Measurements from ENCODE around the gene PPP4R4. TPM values are rescaled to one million over a fixed set of nuclear protein-coding genes. Genes with fewer than 3 reads are reported as not detected.

PPP4R4 gene
- total and polyA plus RNA-seq, 2 experiments from 2014 or later = 3.0 to 11.1 TPM

- DNase-seq (ENCODE audit: low spot score) (no peak), ATAC-seq (no peak)
- H3F3A ChIP-seq (replicated peaks; ENCODE audit: low read depth) = no peaks in the 10 kb centered on the region
- Mint-ChIP-seq H3K4me1 (no peaks in the 10 kb centered on the region), H3K27me3 (ENCODE audit: insufficient read depth, low read depth, poor library complexity) (no peaks in the 10 kb centered on the region), H3K9me3 (no peaks in the 10 kb centered on the region), H3K4me3 (no peak overlapping the region), H3K36me3 (ENCODE audit: low read depth) (no peaks in the 10 kb centered on the region), H3K27ac (no peak overlapping the region)
- H3K36me3 ChIP-seq (ENCODE audit: insufficient read depth) = no peaks in the 10 kb centered on the region
- no peaks in the 10 kb centered on the region for H3K4me1 ChIP-seq (ENCODE audit: insufficient read depth)
- no peaks in the 10 kb centered on the region for H3K79me2 ChIP-seq (replicated peaks; ENCODE audit: insufficient read depth)
- H3K27me3 ChIP-seq (ENCODE audit: insufficient read depth) = no peaks in the 10 kb centered on the region
- H3K9me2 ChIP-seq (ENCODE audit: insufficient read depth) = 0 out of 2 replicates have a peak, but pooled peaks cover 7% of the 10 kb centered on the region
- no peak for TF ChIP-seq POLR2AphosphoS5 (IDR thresholded peaks at IDR 0.05; ENCODE audit: low read depth)
- H4K20me1 ChIP-seq (replicated peaks; ENCODE audit: insufficient read depth) = no peaks in the 10 kb centered on the region
- H2AFZ ChIP-seq = no peak overlapping the region
- H3K4me2 ChIP-seq = no peak overlapping the region
- H3K27ac ChIP-seq (ENCODE audit: low read depth) = no peak overlapping the region
- H3K4me3 ChIP-seq = no peak overlapping the region
Measured at GRCh38 chr14:94282991-94283723, 109.0 kb downstream of the PPP4R4 start.

GRCh38 chr14:94284221-94284620, 110.1 kb downstream of the PPP4R4 start:
- H3K4me1 ChIP-seq (ENCODE audit: insufficient read depth) = no peaks in the 10 kb centered on the region; the same call in 1 of the 2 replicates
- H4K20me1 ChIP-seq (replicated peaks; ENCODE audit: insufficient read depth) = no peaks in the 10 kb centered on the region
- H3K4me2 ChIP-seq = no peak overlapping the region
- 0 out of 2 replicates have a peak, but pooled peaks cover 7% of the 10 kb centered on the region for H3K9me2 ChIP-seq (ENCODE audit: insufficient read depth)
- no peaks in the 10 kb centered on the region for H3K36me3 ChIP-seq (ENCODE audit: insufficient read depth)
- DNase-seq (ENCODE audit: low spot score) (no peak), ATAC-seq (no peak)
- no peaks in the 10 kb centered on the region for H3K79me2 ChIP-seq (replicated peaks; ENCODE audit: insufficient read depth)
- H3F3A ChIP-seq (replicated peaks; ENCODE audit: low read depth) = no peaks in the 10 kb centered on the region
- H3K36me3 Mint-ChIP-seq (ENCODE audit: low read depth) = no peaks in the 10 kb centered on the region
- no peaks in the 10 kb centered on the region for H3K9me3 Mint-ChIP-seq
- H3K27ac ChIP-seq (ENCODE audit: low read depth) = no peak overlapping the region
- no peaks in the 10 kb centered on the region for H3K27me3 ChIP-seq (ENCODE audit: insufficient read depth)
- no peak overlapping the region for H3K4me3 Mint-ChIP-seq
- peaks cover 3% of the 10 kb centered on the region for H3K27me3 Mint-ChIP-seq (ENCODE audit: insufficient read depth, low read depth, poor library complexity)
- H3K4me1 Mint-ChIP-seq = peaks cover 6% of the 10 kb centered on the region; the same call in 2 of the 3 replicates
- H2AFZ ChIP-seq = no peak overlapping the region
- no peak overlapping the region for H3K4me3 ChIP-seq
- H3K27ac Mint-ChIP-seq = no peak overlapping the region
- TF ChIP-seq ETS1 (IDR thresholded peaks at IDR 0.05) = no peak
- TF ChIP-seq NANOG (IDR thresholded peaks at IDR 0.05; ENCODE audit: borderline replicate concordance) = no peak
- no peak for TF ChIP-seq REST (IDR thresholded peaks at IDR 0.05; ENCODE audit: unreplicated experiment)
- no peak for TF ChIP-seq JUNB (IDR thresholded peaks at IDR 0.05; ENCODE audit: unreplicated experiment)
- TF ChIP-seq CTCF (conservative IDR thresholded peaks at IDR 0.05; ENCODE audit: low read depth in 2 of 2) = no peak
- TF ChIP-seq EZH2phosphoT487 (IDR thresholded peaks at IDR 0.05; ENCODE audit: unreplicated experiment) = no peak
- no peak for TF ChIP-seq ZNF331 (CRISPR knock-in tag; IDR thresholded peaks at IDR 0.05; ENCODE audit: low read depth)
- TF ChIP-seq ZNF114 (CRISPR knock-in tag; IDR thresholded peaks at IDR 0.05) = no peak
- no peak for TF ChIP-seq EZH2 (IDR thresholded peaks at IDR 0.05; ENCODE audit: low read depth, unreplicated experiment)
- no peak for TF ChIP-seq STAT1 (IDR thresholded peaks at IDR 0.05; ENCODE audit: unreplicated experiment)
- no peak for TF ChIP-seq CREB1 (CRISPR knock-in tag; IDR thresholded peaks at IDR 0.05; ENCODE audit: low read depth)
- no peak for TF ChIP-seq POLR2AphosphoS5 (IDR thresholded peaks at IDR 0.05; ENCODE audit: low read depth)

Measured in GM23338 (cell line).